Ovary (tissue), 3 donors: ENCODE data around the gene KBTBD12.

ENCODE experiments used
- POLR2A ChIP-seq: fragments of 450-650 bp; IDR thresholded peaks from one replicate; pipeline ENCODE4 v1.6.1; 2017; ENCODE audit warnings: antibody characterized with exemption, mild to moderate bottlenecking, moderate library complexity
- TF ChIP-seq, protein P1 (sequence below), 3 donors: fragments of 450-650 bp in 2 of 3; fragments of 200-600 bp in 1 of 3; IDR thresholded peaks; one replicate each; pipeline versions ENCODE4 v1.5.1 to v1.8.0; 2016 to 2022; ENCODE audit warnings: antibody characterized with exemption in 3 of 3, mild to moderate bottlenecking in 1 of 3
- donor health status: DM: no; HTN: no; CAD: no.

DNA sequence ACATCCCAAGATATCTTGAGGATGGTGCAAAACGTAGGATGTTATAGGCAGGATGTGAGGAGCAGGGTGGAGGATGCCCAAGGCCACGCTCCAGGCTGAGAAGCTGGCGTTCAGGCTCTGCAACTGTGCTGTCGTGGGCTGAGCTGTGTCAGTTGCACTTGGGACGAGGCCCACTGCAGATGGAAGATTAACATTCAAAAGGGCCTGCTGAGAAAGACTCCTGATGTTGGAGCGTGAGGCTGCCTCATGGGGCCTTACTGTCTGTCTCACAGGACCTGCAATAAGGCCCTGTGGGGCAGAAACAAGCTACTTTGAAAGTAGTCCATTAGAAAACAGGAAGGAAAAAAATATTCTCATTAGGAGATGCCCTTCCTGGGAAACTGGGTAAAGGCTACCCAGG is 76.6 kb downstream of the KBTBD12 start:
- TF ChIP-seq, protein P1, sequence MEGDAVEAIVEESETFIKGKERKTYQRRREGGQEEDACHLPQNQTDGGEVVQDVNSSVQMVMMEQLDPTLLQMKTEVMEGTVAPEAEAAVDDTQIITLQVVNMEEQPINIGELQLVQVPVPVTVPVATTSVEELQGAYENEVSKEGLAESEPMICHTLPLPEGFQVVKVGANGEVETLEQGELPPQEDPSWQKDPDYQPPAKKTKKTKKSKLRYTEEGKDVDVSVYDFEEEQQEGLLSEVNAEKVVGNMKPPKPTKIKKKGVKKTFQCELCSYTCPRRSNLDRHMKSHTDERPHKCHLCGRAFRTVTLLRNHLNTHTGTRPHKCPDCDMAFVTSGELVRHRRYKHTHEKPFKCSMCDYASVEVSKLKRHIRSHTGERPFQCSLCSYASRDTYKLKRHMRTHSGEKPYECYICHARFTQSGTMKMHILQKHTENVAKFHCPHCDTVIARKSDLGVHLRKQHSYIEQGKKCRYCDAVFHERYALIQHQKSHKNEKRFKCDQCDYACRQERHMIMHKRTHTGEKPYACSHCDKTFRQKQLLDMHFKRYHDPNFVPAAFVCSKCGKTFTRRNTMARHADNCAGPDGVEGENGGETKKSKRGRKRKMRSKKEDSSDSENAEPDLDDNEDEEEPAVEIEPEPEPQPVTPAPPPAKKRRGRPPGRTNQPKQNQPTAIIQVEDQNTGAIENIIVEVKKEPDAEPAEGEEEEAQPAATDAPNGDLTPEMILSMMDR (IDR thresholded peaks at IDR 0.05), result no peak
- TF ChIP-seq POLR2A, result no peak
